HG03045 (cell line): ENCODE measurements around the gene MYO5B.

Source experiments
- ATAC-seq: cut with Tn5 transposase; IDR thresholded peaks from one replicate; pipeline ENCODE4 v1.9.1; 2021; ENCODE audit warnings: mild to moderate bottlenecking, moderate library complexity; ENCODE audit not compliant: unreplicated experiment

Gene MYO5B

DNA sequence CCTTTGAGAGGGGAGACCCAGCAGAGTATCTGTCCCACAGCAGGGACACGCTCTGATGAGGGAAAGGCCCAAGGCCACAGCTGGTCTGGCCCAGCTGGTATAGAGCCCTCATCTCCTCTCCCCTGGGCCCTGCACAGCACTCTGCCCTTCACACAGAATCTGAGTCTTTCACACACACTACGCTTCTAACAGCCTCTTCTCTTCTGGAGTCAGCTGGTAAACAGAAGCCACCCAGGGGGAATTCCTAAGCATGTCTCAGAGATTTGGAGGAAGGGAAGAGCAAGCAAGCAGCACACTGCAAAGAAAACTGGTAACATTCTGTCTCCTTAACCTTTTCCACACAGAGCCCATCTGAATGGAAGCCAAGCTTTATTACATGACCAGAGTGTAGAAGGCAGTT, 260.5 kb downstream of the MYO5B start:
- ATAC-seq = no peak

DNA sequence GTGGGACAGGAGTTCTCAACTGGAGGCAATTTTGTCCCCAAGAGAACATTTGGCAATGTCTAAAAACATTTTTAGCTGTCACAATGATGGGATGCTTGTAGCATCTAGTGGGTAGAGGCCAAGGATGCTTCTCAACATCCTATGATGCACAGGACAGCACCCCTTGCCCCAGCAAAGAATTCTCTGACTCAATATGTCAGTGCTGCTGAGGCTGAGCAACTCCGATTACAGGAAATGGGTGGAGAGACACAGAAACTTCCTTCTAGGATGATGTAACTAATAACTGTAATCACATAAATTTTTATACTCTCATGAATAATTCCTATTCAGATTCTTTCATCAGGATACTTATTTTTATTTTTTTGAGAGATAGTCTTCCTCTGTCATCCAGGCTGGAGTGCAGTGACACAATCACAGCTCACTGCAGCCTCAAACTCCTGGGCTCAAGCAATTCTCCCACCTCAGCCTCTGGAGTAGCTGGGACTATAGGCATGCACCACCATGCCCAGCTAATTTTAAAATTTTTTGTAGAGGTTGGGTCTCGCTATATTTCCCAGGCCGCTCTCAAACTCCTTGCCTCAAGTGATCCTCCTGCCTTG, 261.3 kb downstream of the MYO5B start:
- ATAC-seq = no peak

DNA sequence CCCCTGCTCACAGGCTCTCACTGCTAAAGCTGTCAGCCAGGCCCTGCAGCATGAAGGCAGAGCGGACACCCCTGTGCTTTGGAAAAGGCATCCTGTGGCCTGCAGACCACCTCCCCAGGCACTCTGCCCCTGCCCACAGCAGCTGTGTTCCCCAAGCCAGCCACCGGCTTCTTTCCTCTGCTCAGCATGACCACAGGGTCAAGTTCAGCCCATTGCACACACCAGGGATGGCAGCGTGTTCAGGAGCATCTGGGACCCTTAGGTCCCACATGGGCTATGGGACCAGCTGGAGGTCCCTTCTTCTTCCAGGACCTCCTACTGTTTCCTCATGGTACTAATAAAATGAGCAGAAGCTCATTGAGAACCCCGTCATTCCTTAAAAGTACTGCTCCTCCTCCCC, 263.2 kb downstream of the MYO5B start:
- no peak for ATAC-seq

DNA sequence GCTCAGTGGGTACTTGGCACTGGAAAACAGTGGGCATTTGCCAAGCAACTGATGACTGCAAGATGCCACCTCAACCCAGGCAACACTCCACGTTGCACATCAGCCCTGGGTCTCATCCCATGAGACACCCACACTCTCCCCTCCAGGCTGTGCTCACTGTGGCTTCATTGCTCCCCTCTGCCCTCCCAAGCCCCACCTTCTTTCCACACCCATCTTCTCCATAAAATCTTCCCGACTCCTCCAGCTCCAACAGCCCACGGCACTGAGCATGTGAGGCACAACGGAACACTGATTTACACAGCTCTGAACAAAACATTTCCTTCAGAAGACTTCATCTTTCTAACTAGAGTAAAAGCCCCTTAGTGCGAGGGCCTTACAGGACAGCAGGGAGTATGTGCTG, 263.8 kb downstream of the MYO5B start:
- ATAC-seq = no peak

DNA sequence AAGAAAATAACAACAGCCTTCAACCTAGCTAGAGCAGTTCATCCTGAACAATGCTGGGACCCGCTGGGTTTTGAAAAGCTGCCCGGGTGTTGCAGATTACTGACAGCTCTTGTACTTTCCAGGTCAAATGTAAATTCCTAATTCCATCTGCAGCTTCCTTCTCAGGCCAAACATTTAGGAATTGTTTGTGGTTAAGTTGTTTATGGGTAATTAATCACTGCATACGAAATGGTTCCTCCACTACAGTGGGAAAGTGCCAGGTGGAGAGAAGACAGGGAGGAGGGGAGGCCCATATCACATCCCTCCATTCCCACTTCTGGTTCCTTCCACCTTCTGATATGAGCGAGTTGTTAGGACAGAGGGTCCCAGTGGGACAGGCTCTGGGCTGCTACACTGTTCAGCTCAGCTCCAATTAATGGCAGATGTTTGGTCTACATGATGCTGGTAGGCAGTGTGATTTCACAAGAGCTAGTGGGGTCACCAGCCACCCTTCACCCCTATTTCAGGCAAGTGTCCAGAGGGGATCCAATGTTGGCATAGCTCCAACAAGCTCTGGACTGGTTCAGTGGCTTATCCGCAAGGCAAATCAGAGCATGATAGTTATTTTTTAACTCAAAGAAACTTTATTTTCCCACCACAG, 268.7 kb downstream of the MYO5B start:
- ATAC-seq = no peak

DNA sequence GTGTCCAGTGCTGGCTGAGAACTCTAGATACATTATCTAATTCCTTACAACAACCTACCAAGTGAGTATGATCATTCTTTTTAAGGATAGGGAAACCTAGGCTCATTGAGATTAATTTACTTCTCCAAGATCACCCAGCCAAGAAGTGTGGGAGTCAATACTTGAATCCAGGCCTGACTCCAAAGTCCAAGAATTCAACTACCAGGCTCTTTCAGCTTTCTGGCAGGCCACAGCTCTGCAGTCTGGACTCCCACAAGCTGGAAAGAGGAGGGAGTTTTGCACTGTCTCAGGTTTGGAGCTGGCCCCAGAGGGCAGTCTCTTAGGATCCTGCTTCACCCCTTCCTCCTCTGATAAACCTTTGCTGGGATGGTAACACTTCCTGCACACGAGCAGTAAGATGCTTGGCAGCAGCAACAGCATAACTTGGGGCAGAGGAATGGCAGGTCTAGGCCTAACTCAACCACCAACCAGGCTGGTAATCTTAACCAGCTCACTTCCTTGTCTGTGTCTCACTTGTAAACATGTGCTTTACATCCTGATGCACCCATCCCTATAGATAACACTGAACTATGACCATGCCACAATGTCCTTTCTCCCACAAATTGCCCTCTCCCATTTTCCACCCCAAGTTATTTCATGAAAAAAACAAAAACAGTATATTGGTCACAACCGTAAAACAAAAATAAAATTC, 270.5 kb downstream of the MYO5B start:
- no peak for ATAC-seq

DNA sequence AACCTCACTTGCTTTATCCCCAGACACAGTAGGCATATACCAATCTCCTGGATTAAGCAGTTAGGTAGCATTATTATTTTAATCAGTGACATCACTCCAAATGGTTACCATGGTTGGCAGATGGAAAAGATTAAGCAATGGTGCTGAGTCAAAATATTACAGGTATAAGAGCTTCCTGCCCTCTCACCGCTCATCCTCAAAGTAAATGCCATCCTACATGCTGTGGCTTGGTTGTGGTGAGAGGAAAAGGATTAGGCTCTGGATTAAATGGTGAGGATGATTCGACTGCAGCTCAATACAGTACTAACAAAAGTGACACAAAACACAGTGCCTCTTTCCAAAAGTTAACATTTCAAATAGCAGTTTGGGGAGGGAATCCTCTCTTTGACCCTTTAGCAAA, 272.7 kb downstream of the MYO5B start:
- ATAC-seq = no peak

DNA sequence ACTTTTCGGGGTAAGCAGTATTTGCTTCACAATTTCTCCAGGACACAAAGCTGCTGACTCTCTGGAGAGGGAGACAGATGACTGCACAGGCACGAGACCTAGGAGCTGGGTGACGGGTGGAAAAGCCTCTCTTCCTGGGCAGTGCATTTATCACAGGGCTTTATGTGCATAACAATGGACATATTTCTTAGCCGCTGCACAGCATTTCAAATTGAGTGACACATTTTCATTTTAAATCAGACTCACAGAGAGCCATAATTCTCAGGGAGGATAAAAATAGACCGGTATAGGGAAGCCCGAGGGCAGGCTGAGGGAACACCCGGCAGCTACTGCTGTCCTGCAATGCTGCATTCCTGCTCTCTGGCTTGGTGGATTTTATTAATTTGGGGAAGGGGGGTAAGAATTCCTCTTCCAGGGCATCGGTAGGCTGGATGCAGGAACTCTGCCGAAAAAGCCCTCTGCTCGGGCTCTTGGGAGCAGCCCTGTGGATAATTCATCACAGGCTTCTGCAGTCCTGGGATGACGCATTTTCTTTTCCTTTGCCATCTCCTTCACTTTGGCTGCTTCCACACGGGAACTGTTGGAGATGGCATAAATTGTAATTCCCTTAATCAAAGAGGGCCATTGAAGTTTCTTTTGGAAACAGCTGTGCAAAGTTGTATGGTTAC, 273.5 kb downstream of the MYO5B start:
- no peak for ATAC-seq

DNA sequence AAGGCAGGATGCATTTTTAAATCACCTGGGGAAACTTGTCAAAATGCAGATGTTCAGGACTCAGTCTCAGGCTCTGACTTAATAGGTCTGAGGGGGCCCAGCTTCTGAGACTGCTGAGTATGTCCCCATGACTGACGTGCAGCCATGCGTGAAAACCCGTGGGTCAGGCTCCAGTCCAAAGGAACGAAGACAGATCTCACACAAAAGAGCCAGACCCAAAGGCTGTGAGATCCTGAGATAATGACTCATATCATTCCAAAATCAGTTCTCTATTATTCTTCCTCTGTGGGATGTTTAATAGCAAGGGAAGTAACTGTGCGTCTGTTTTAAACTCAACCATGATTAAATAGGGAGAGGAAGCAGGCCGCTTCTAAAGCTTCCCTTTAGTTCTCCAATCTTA, 274.2 kb downstream of the MYO5B start:
- ATAC-seq = no peak

DNA sequence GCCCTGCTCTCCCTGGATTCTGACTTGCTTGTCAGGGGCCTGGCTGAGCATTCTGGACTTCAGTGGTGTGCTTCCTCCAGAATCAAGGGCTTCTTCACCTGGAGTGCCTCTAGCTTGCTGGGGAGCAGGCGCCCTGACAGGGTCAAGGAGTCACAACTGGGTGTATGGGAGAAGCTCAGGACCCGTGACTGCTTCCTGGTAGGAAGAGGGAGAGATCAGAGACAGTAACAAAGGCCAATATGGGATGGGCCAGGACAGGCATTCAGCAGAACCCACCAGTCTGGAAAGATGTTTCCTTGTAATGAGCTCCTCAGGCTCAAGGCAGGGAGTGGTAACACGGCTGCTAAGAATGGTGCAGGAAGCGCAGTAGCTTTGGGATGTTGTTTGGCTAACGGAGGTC, 277.2 kb downstream of the MYO5B start:
- ATAC-seq = no peak

DNA sequence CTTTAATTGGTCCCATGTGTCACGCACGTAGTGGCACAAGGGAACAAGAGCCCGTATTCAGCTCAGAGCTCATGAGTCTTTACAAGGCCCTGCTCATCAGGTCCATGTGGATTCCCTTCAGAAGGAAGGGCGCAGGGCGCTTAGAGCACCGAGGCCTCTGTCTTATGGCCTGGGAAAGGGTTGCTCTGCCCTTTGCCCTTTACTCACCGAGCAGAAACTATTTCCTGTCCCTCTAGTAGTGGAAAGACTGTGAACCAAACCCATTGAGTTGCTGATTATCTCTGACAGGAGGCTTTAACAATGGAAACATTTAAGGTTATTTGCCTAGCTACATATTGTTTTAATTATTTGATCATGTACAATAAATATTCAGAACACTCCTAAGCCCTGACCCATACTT, 279.6 kb downstream of the MYO5B start:
- no peak for ATAC-seq

DNA sequence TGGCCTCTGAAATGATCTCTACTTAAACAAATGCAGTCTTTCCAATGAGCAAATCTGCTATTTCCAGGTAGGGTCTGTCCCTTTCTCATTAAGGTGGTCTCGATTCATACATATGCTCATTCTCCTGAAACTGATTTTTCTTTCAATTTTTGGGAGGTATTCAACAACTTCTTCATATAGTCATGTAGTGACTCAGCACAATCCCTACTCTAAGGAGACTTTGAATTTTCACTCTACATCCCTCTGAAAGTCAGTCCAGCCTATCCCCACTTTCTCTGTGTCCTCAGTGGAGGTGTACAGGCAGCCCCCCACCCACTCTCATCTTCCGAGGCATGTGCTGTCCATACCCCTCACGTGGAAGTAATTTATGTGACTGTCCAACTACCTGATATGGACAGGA, 281.7 kb downstream of the MYO5B start:
- ATAC-seq = no peak

DNA sequence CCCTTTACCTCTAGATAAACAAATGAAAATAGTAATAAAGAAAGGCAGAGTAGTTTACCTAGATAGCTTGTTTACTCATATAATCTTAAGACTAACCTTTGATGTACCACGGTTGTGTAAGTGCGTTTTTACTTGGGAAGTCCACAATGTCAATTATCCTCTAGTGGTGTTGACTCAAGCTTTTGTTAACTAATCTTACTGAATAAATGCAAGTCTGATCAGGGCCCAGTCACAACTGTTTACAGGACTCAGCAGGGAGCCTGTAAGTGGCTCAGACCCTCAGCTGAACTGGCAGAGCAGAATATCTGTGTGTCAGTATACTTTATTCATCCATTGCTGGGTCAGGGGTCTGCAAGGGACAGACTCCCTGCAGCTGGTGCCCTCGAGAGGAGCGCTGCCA, 283.5 kb downstream of the MYO5B start:
- no peak for ATAC-seq

DNA sequence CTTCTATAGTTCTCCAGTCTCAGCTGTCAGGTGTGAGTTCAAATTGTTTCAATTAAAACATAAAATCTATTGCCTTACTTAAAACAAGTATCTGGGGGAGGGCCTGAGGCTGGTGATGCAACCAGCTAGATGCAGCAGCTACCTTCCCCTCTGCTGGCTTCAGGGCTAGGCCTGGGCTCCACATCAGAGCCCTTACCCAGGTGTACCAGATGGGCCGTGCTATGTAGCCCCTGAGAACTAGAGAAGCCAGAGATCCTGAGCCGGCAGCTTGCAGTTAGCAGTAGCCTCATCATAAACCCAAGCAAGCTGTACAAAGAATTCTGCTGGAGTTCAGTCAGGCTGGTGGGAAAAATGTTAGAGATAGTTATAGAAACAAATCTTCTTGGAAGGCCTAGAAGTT, 284.0 kb downstream of the MYO5B start:
- ATAC-seq = no peak

DNA sequence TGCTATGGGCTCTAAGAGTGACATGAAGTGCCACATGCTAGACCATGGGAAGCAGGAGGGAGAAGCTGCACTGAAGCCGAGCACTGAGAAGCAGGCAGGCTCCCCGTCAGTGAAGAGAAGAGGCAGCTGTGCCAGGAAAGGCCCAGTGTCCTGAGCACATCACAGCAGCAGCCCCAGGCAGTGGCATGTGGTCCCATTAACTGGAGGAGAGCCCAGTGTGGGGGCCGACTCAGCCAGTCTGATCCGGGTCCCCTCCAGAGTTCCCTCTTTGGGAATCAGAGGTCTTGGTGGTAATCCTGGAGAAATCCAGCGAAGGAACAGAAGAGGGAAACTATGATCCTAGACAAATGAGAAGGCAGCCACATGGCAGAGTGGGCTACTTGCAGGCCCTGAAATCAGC, 284.9 kb downstream of the MYO5B start:
- no peak for ATAC-seq

DNA sequence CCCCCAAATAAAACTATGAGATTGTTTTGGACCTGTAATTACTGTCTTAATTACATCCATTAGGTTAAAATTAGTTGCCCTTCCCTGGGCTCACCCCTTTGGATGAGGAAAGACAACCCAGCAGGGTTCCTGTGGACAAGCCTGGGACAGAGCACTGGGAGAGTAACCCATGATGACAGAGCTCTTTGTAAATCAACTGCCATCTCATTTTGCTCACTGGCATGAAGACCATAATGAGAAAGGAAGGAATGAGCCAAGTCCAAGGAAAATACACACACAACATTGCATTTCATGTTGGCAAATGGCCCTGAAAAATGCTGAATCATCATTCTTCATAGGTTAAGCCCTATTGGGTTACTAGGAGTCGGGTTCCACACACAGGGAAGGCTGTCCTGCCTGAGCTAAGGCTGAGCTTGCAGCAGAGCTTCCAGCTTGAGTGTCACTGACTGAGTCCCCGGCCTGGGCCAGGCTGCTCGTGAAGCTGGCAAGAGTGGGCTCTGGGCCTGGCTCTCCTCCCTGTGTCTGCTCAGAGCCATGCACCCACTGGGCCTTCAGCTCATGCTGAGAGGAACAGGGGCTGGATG, 287.5 kb downstream of the MYO5B start:
- ATAC-seq = no peak

DNA sequence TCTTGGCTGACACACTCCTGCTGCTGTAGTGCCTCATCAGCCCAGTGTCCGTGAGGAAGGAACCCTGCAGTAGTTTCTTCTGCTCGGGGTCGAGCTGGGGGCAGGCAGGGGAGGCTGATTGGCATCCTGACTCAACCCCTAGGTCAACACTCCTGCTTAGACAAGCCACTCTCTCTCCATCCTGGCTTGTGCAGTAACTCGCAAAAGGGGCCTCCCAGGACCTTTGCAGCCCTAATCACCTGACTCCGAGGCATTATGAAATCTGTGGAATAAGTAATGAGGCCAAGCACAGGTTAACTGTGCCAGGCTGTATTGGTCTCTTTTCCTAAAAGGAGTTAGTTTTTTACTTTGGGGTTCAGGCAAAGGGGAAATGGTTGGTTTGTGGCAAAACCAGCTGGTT, 289.2 kb downstream of the MYO5B start:
- no peak for ATAC-seq

DNA sequence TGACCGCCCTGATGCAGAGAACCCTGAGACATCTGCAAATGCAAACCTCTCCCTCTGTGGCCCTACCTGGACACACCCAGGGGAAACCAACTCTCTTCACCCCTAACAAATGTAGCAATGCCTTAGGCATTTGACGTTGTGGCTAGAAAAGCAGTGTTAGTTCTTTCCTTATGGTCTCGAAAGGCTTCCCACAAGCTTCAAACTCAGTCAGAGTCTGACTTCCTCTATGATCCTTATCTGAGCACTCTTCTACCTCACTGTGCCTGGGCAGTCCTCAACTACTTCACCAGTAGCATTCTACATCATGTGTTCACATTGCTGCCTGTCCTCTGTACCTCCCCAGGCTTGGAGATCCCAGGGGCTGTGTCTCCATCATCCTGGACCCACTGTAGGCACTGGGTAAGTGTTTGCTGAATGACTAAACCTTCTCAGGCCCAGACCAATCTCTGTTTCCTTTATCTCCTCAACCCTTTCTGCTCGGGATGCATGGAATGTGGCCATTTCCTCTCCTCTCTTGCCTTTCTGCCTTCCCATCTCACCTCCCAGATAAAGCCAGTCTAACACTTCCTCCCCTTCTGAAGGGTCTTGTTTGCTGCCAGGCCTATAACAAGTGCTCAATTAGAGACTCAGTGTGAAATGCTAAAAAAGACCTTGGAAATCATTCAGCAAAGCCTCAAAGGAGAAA, 289.9 kb downstream of the MYO5B start:
- no peak for ATAC-seq

DNA sequence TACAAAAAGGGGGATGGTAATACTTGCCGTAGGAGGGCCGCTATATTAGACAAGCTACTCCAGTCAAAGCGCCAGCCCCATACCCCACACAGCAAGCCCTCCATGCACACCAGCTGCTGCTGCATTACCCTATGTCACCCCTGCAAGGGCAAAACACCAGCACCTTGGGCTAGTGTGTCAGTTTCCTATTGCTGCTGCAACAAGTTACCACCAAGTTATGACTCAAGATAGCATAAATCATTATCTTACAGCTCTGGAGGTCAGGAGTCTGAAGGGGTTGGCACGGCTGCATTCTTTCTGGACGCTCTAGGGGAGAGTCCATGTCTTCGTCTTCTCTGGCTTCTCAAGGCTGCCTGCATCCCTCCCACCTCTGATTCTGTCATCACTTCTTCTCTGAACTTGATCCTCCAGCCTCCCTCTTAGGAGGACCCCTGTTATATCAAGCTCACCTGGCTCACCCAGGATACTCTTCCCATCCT, 293.0 kb downstream of the MYO5B start:
- no peak for ATAC-seq

DNA sequence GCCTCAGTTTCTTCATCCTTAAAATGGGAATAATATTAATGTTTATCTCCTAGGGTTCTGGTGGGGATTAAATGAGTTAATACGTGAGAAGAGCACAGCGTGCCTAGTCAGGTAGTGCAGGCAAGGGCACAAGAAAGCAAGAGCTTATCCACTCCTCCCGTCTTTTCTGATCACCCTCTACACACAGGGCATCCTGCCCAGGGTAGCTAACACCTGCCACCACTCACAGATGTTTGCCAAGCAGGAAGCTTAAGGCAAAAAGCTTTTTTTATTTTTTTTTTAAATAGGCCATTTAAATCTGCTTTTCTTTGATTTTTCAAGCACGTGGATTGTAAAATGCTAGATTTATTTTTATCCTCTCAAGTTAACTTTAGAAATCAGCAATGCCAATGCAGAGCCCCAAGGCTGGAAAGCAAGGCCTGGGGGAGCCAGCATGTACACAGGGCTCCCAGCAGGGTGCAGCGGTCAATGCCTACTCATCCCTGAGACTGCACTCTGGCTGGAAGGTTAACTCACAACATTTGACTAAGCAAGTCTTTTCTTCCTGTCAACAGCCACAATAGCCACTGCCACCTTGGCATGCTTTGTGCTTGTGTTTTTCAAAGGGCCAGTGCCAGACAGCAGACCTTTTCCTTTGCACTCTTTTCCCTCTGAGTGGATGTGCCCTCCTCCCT, 295.2 kb downstream of the MYO5B start:
- ATAC-seq = no peak
